Activated CD4-positive, alpha-beta T cell treated with anti-CD3 and anti-CD28 coated beads, Interleukin-2, amount 10 ng/mL, durations not matched to agents 24 days and 14 days (primary cell): ENCODE measurements around the gene MRPL42. TPM values are rescaled to one million over a fixed set of nuclear protein-coding genes. Genes with fewer than 3 reads are reported as not detected.

Experiments
- DNase-seq: peaks from one replicate; pipeline ENCODE4 v3.0.0; 2022
- H3K27ac Mint-ChIP-seq: one replicate; pipeline ENCODE4 v1.8.0; 2022; ENCODE audit warnings: mild to moderate bottlenecking, mixed read lengths
- H3K27me3 Mint-ChIP-seq: one replicate; pipeline ENCODE4 v1.8.0; 2022; ENCODE audit warnings: mixed read lengths
- H3K36me3 Mint-ChIP-seq: one replicate; pipeline ENCODE4 v1.8.0; 2022; ENCODE audit warnings: low read depth, mild to moderate bottlenecking, mixed read lengths
- H3K4me1 Mint-ChIP-seq: one replicate; pipeline ENCODE4 v1.8.0; 2021; ENCODE audit warnings: mixed read lengths
- H3K4me3 Mint-ChIP-seq: one replicate; pipeline ENCODE4 v1.8.0; 2022; ENCODE audit warnings: mild to moderate bottlenecking, moderate library complexity, mixed read lengths
- H3K9me3 Mint-ChIP-seq: one replicate; pipeline ENCODE4 v1.8.0; 2021; ENCODE audit warnings: mixed read lengths
- intact Hi-C: fragments of 100-400 bp; cut with micrococcal nuclease; formaldehyde crosslinking; loops from one replicate; pipeline ENCODE4 v1.15.1; 2023
- total RNA-seq: library from RNA; stranded (reverse); gene quantifications from 2 replicates; pipeline ENCODE4 v1.2.3, GENCODE V29; 2022

Gene MRPL42
- total RNA-seq, 1 donor from 2014 or later = 92.4 TPM

DNA sequence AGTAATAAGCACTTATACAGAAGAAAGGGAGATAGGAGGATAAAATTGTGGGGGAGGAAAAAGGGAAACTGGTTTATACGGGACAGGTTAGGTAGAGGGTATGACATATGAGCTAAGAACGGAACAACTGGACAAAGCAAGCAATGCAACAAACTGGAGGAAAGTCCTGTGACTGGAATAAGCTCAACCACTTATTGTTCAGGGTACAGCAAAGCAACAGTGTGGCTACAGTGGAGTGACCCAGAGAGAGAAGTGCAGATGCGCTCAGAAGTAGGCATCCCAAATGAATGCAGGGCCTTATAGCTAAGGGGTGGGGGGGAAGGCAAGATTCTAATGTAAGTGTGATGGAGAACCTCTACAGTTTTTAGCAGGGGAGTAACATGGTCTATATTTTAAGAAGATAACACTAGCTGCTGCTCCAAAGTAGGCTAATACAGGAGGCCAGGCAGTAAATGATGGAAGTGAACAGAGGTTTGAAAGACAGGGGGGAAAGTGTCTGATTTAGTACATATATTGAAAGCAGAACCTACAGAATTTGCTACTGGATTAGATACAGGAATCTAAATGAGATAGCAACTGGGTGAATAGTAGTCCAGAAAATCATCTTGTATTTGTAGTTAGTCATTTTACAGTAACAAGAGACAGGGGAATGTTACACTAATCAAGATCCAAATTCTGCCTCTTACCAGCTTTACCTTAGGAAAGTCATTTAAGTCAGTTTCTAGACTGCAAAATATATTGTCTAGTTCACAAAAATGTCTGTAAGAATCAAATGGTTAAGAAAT, 28.9 kb upstream of the MRPL42 start:
- DNase-seq = no peak
- Mint-ChIP-seq H3K4me1 (peaks cover 55% of the 10 kb centered on the region), H3K27me3 (no peaks in the 10 kb centered on the region), H3K9me3 (no peaks in the 10 kb centered on the region), H3K27ac (no peak overlapping the region), H3K4me3 (peak overlapping the region; percentile 66), H3K36me3 (peaks cover 21% of the 10 kb centered on the region)
- intact Hi-C loops = no loop called here

DNA sequence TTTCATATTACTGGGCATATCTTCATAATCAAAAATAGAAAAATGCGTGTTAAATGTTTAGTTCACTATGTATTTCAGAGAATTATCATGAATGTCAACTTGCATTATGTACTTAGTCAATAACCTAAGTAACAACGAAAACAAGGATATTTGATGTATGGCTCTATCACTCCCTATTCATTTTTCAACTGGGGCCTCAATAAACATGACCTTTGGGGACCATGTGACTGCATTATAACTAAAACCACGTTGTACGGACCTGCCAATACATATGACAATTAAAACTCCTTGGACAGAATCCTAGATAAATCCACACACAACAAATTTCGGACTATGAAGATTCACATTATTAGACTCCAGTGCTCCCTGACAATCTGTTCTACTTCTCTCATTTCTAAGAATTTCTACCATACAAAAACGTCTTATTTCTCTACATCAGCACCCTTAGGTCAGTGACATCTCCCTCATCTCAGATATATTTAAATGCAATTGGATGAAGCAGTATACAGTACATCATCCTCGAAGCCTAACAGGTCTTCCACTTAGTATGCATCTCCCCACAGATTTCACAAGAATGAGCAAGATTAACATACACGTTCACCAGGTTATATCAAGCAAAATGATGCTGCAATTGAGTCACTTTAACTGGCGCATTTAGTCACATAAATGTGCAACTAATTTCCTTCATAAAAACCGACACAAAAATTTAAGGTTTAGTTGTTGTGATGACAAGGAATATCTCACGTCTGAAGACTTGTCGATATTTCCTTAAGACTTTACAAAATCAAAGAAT, 27.1 kb upstream of the MRPL42 start:
- Mint-ChIP-seq H3K36me3 (peaks cover 21% of the 10 kb centered on the region), H3K4me3 (peak overlapping the region; percentile 94), H3K27me3 (no peaks in the 10 kb centered on the region), H3K4me1 (peaks cover 52% of the 10 kb centered on the region), H3K27ac (peak overlapping the region; percentile 97), H3K9me3 (no peaks in the 10 kb centered on the region)
- no peak for DNase-seq
- intact Hi-C loops = loop anchor here (1.0 to 2.0 kb wide), 3 partner anchors 19 to 663 kb away; no protein-coding TSS in a partner anchor

DNA sequence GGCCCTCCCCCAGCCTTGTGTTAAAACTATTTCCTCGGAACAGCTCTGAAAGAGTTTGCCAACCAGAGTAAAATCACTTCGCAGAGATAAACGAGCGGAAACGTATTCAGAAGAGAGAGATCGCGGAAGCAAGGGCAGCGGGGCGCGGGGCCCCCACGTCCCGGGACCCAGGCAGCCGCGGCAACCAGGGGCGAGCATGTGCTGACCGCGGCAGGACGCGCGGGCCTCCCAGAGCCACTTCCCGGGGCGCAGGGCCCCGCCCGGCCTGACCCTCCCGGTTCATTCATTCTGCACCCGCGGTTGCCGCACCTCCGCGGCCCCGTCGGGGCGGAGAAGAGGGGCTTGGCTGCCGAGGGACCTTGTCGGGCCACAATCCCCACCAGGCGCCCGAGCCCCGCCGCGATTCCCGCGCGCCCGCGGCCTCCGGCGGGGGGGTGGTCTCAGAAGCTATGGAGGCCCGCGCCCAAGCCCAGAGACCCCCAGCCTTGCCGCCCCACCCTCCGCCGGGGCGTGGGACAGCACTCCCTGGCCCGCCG, 26.2 kb upstream of the MRPL42 start:
- Mint-ChIP-seq H3K36me3 (peaks cover 20% of the 10 kb centered on the region), H3K4me1 (peaks cover 50% of the 10 kb centered on the region), H3K4me3 (peak overlapping the region; percentile 94), H3K27me3 (no peaks in the 10 kb centered on the region), H3K27ac (peak overlapping the region; percentile 97), H3K9me3 (no peaks in the 10 kb centered on the region)
- intact Hi-C loops = loop anchor here (1.0 to 2.0 kb wide), 3 partner anchors 20 to 662 kb away; no protein-coding TSS in a partner anchor
- peak; percentile 86 for DNase-seq

DNA sequence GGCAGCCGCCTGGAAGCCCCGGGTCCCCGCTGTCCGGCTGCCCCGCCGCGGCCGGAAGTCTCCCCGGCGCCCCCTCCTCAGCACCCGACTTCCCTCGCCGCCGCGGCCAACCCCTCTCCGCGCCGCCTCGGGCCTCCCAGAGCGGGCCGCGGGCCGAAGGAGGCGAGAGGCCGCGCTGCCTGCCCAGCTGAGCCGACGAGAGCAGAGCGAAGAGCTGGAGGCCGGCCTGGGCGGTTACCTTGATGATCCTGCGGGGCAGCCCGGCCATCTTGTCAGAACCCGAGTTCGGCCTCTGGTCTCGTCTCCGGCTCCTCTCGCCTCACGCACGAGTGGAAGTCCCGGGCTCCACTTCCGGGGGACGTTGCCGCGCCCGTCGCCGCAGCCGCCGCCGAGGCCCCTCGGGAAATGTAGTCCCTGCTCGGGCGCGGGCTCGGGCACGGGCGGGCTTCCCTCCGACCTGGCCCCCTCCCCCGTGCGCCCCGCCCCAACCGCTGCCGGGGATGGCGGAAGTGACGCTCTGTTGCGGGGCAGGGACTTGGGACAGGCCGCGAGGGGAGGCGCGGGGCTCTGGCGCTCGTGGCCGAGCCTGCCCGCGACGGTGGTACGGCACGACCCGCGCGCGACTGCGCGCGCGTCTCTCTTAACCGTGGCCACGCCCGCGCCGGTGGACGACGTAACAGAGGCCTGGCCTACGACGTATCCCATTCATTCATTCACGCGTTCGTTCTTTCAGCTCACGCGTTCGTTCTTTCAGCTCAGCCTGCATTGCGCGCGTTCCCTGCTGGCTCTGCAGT, 25.5 kb upstream of the MRPL42 start, which contains the start of gene UBE2N:
UBE2N (minus strand) TSS at position 331 of the 794 bp plus-strand sequence; CDS start at position 268, 63 bp downstream.
- Mint-ChIP-seq H3K4me3 (peak within 1 kb of the TSS; percentile 94), H3K27me3 (no peaks in the 10 kb centered on the region), H3K4me1 (peaks cover 43% of the 10 kb centered on the region), H3K27ac (peak within 1 kb of the TSS; percentile 97), H3K9me3 (no peaks in the 10 kb centered on the region), H3K36me3 (peaks cover 18% of the 10 kb centered on the region)
- intact Hi-C loops = loop anchor here (1.0 to 2.0 kb wide), 6 partner anchors 21 to 661 kb away; partner anchors contain the start of genes CRADD and MRPL42
- peak; percentile 99 for DNase-seq

DNA sequence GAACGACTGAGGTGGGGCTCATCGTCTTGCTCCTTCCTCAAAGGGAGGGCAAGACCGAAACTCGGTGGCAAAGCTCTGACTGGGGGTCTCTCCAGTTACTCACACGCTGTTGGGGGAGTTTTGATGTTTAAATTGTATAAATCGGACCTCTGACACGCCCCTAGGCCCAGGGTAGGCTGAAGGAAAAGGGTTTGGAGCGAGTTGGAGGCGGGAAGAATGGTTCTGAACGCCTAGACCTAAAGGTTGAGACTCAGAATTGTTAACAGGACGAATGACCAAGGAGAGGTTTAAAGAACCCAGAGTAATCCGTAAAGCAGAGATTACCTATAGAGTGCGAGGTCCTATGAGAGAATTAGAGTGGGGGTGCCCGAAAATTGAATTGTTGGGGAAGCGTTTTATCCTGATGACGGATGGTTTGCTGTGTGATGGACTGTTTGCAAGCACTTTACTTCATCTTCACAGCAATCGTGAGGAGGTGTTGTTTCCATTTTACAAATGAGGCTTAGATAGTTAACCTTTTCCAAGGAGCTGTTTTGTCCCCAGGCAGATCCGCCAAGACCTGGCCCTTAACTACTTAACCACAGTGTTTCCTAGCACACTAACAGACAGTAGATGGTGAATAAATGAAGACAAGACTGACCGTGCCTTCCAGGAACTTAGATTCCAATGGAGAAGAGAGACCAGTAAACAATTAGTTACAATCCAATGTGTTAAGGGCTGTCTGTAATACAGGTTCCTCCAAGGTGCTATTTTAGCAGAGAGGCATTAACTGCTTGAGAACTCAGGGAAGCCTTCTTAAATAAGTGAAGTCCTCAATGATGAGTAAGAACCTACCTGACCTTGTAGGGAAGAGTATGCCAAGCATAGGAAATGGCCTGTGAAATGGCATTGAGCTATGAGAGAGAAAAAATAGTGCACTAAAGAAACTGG, 24.6 kb upstream of the MRPL42 start:
- H3K36me3 Mint-ChIP-seq = peaks cover 16% of the 10 kb centered on the region
- intact Hi-C loops = loop anchor here (1.0 kb wide), 3 partner anchors 25 to 235 kb away; partner anchors contain the start of genes CRADD and MRPL42
- H3K9me3 Mint-ChIP-seq = no peaks in the 10 kb centered on the region
- no peak for DNase-seq
- peaks cover 40% of the 10 kb centered on the region for H3K4me1 Mint-ChIP-seq
- H3K27me3 Mint-ChIP-seq = no peaks in the 10 kb centered on the region
- H3K27ac Mint-ChIP-seq = peak overlapping the region; percentile 93
- peak overlapping the region; percentile 89 for H3K4me3 Mint-ChIP-seq

DNA sequence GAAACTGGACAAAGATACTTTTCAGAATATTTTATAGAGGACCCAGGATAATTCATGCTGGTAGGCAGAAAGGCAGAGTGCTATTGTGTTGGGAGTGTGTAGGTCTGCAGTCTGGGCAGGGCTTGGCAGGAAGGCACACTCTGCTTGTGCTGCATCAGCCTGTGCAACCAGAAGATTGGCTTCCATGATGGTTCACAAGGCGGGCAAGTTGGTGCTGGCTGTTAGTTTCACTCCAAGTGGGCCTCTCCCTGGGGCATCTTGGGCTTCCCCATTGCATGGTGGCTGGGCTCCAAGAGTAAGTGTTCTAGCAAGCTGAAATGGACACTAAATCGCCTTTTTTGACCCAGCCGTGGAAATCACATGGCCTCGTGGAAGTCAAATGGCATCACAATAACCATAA, 23.7 kb upstream of the MRPL42 start:
- no peak overlapping the region for H3K4me3 Mint-ChIP-seq
- intact Hi-C loops = no loop called here
- H3K9me3 Mint-ChIP-seq = no peaks in the 10 kb centered on the region
- peaks cover 37% of the 10 kb centered on the region for H3K4me1 Mint-ChIP-seq
- H3K27me3 Mint-ChIP-seq = no peaks in the 10 kb centered on the region
- H3K36me3 Mint-ChIP-seq = peaks cover 12% of the 10 kb centered on the region
- no peak for DNase-seq
- no peak overlapping the region for H3K27ac Mint-ChIP-seq

DNA sequence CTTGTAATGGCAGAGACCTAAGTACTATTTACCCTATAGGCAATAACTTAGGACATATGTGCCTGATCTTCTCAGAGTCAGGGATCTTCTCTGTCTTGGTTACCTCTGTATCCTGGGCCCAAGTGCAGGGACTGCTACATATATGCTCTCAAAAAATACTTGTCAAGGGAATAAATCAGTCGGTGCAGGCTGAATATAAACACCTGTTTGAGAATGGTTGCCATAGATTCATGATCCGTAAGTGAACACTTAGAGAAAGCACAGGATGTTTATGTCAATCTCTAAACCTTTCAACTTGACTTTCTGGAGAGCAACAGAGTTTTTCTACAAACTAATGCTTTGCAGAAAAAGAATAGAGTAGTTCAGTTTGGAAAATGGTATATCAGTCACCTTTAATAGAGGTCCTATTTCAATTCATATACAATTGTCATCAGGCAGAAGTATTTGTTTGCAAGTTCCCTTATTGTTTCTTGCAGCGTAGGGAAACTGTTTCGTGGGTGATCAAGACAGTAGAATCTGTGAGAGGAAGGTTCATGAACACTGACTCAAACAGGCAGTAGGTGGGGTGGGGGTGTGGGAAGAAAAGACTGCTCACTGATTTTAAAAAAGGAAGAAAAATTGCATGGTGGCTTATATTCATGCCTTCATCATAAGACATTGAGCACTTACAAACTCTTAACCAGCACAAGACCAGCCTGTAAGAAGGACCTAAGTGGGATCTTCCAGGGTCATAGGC, 19.6 kb upstream of the MRPL42 start:
- Mint-ChIP-seq H3K27me3 (no peaks in the 10 kb centered on the region), H3K4me3 (peak overlapping the region; percentile 50)

DNA sequence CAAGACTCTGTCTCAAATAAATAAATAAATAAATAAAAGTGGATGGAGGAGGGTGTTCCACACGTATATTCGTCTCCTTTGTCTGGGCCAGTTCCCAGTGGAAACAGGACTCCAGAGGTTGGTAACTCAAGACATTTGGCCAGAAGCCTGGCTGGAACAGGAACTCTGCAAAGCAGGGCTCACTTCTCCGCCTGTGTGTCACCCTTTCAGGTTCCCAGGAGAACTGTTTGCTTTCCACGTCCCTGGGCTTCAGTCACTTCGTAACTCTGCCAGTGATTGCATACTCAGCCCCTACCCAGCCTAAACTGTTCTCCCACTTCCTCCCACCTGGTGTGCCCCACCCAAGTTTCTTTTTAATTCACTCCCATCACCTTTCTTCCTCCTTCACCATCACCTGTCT, 18.5 kb upstream of the MRPL42 start:
- H3K4me1 Mint-ChIP-seq = peaks cover 18% of the 10 kb centered on the region
- no peak overlapping the region for H3K4me3 Mint-ChIP-seq
- no peak overlapping the region for H3K27ac Mint-ChIP-seq
- H3K9me3 Mint-ChIP-seq = no peaks in the 10 kb centered on the region
- no peak for DNase-seq
- no peaks in the 10 kb centered on the region for H3K36me3 Mint-ChIP-seq
- H3K27me3 Mint-ChIP-seq = no peaks in the 10 kb centered on the region
- intact Hi-C loops = no loop called here

More for the DNA sequence above, 19.6 kb upstream of the MRPL42 start:
- Mint-ChIP-seq H3K4me1 (peaks cover 22% of the 10 kb centered on the region), H3K27ac (peak overlapping the region; percentile 59), H3K9me3 (no peaks in the 10 kb centered on the region), H3K36me3 (no peaks in the 10 kb centered on the region)
- intact Hi-C loops = no loop called here
- DNase-seq = peak; percentile 69

DNA sequence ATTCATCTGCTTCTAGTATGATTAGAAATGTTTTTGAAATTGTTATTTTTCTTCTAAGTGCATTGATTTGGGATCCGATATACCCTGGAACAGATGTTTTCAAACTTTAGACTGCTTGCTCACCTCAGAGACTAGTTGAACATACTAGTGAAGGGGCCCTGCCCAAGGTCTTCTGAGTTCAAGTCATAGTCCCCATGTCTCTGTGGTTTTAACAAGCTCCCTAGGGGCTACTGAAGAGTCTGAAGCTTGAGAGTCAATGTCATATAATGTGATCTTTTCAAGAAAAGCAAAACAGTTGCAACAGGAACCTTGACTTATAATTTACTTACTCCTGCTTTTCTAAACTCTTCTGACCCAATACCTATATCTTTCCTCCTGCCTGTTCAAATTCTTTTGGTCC, 18.0 kb upstream of the MRPL42 start:
- no peak for DNase-seq
- intact Hi-C loops = no loop called here
- no peak overlapping the region for H3K27ac Mint-ChIP-seq
- H3K27me3 Mint-ChIP-seq = peaks cover 4% of the 10 kb centered on the region
- peaks cover 18% of the 10 kb centered on the region for H3K4me1 Mint-ChIP-seq
- H3K9me3 Mint-ChIP-seq = no peaks in the 10 kb centered on the region
- H3K36me3 Mint-ChIP-seq = no peaks in the 10 kb centered on the region
- H3K4me3 Mint-ChIP-seq = no peak overlapping the region

DNA sequence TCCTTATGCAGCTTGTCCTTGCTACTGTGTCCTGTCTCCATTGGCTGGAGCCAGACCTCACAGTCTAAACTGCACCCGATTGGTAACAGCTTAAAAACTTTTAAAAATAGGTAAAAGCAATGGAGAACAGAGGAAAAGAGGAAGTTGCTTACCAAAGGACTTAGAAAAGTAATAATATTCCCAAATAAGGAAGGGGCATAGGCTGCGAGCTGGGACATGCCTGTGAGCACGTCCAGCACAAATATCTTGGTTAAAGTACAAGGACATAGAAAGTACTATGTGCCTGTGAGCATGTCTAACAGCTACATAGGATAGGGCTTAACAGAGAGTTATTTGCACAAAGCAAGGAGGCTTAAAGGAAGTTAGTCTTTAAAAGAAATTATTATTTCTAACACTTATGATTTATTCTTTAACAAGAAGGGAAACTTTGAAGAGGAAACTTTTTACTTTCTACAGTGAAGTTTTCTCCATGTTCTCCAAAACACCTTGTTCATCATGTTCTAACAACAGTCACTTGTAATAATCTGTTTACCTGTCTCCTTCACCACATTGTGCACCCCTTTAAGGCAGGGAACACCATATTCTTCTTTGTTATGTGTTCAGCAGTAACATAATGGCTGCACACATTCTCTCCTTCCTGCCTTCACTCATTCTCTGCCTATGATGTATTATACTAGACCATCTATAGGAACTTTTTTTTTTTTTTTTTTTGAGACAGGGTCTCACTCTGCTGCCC, 15.7 kb upstream of the MRPL42 start:
- no peak overlapping the region for H3K4me3 Mint-ChIP-seq
- H3K27ac Mint-ChIP-seq = no peak overlapping the region
- intact Hi-C loops = no loop called here
- H3K36me3 Mint-ChIP-seq = no peaks in the 10 kb centered on the region
- DNase-seq = no peak
- peaks cover 18% of the 10 kb centered on the region for H3K4me1 Mint-ChIP-seq
- H3K9me3 Mint-ChIP-seq = no peaks in the 10 kb centered on the region
- peaks cover 6% of the 10 kb centered on the region for H3K27me3 Mint-ChIP-seq

DNA sequence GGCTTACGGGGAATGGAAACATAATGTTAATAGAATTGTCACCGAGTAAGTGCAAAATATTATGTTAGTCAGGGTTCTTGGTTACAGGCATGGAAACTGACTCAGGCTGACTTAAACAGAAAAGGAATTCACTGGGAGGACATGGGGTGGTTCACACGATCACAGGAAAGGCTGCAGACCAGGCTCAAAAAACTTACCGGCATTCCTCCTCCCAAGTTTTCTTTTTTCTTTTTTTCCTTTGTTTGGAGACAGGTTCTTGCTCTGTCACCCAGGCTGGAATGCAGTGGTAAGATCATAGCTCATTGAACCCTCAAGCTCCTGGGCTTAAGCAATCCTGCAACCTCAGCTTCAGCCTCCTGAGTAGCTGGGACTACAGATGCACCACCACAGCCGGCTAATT, 13.7 kb upstream of the MRPL42 start:
- Mint-ChIP-seq H3K9me3 (no peaks in the 10 kb centered on the region), H3K4me1 (peaks cover 9% of the 10 kb centered on the region), H3K36me3 (no peaks in the 10 kb centered on the region), H3K27me3 (peaks cover 6% of the 10 kb centered on the region), H3K4me3 (no peak overlapping the region), H3K27ac (no peak overlapping the region)
- intact Hi-C loops = no loop called here
- no peak for DNase-seq
